Central memory CD8-positive, alpha-beta T cell (primary cell): Measurements from ENCODE around the gene ABCB8.
A peak's percentile ranks its signal among the peaks of the same experiment; 100 is the strongest.

ENCODE experiments used
- ATAC-seq: fragments of 150-1000 bp; cut with Tn5 transposase; replicated peaks from 2 replicates; pipeline ENCODE4 v1.10.0; 2022; ENCODE audit warnings: mild to moderate bottlenecking, moderate FRiP score, moderate number of reproducible peaks; ENCODE audit not compliant: poor library complexity, severe bottlenecking; ENCODE audit errors: extremely low read depth
- DNase-seq, 2 donors: peaks; one replicate each; pipeline ENCODE4 v3.0.0; 2021; ENCODE audit warnings: low spot score in 2 of 2
- H3K27ac Mint-ChIP-seq: one replicate; pipeline ENCODE4 v1.8.0; 2022; ENCODE audit warnings: low read depth, mild to moderate bottlenecking, moderate library complexity, mixed read lengths
- H3K27me3 Mint-ChIP-seq: one replicate; pipeline ENCODE4 v1.8.0; 2022; ENCODE audit warnings: mixed read lengths
- H3K36me3 Mint-ChIP-seq: one replicate; pipeline ENCODE4 v1.8.0; 2022; ENCODE audit warnings: mild to moderate bottlenecking, moderate library complexity, mixed read lengths; ENCODE audit not compliant: insufficient read depth
- H3K4me1 Mint-ChIP-seq: one replicate; pipeline ENCODE4 v1.8.0; 2022; ENCODE audit warnings: mixed read lengths
- H3K4me3 Mint-ChIP-seq: one replicate; pipeline ENCODE4 v1.8.0; 2022; ENCODE audit warnings: mild to moderate bottlenecking, moderate library complexity, mixed read lengths
- H3K9me3 Mint-ChIP-seq: one replicate; pipeline ENCODE4 v1.8.0; 2022; ENCODE audit warnings: mixed read lengths

ABCB8 gene

GRCh38 chr7:151048911-151049463, 20.7 kb downstream of the ABCB8 start:
- H3K27ac Mint-ChIP-seq = no peak overlapping the region
- no peak for ATAC-seq
- DNase-seq = no peak
- peaks cover 1% of the 10 kb centered on the region for H3K36me3 Mint-ChIP-seq
- peaks cover 5% of the 10 kb centered on the region for H3K4me1 Mint-ChIP-seq
- no peak overlapping the region for H3K4me3 Mint-ChIP-seq
- no peaks in the 10 kb centered on the region for H3K9me3 Mint-ChIP-seq
- H3K27me3 Mint-ChIP-seq = peaks cover 16% of the 10 kb centered on the region

- peak in 1 of 2 donors; percentile 30 for DNase-seq
- no peaks in the 10 kb centered on the region for H3K36me3 Mint-ChIP-seq
- no peak overlapping the region for H3K4me3 Mint-ChIP-seq
- H3K9me3 Mint-ChIP-seq = no peaks in the 10 kb centered on the region
- H3K27me3 Mint-ChIP-seq = peaks cover 16% of the 10 kb centered on the region
- ATAC-seq = peak; percentile 74
- H3K4me1 Mint-ChIP-seq = peaks cover 5% of the 10 kb centered on the region
- no peak overlapping the region for H3K27ac Mint-ChIP-seq
These were observed 22.9 kb downstream of the ABCB8 start for GRCh38 chr7:151051108-151051507.

- ATAC-seq = no peak
- Mint-ChIP-seq H3K27me3 (peaks cover 16% of the 10 kb centered on the region), H3K9me3 (no peaks in the 10 kb centered on the region), H3K36me3 (peaks cover 2% of the 10 kb centered on the region), H3K27ac (no peak overlapping the region), H3K4me1 (peaks cover 15% of the 10 kb centered on the region), H3K4me3 (no peak overlapping the region)
- DNase-seq = no peak
These were observed 24.8 kb downstream of the ABCB8 start for GRCh38 chr7:151053096-151053495.

GRCh38 chr7:151053751-151054150, 25.5 kb downstream of the ABCB8 start:
- H3K4me1 Mint-ChIP-seq = peaks cover 21% of the 10 kb centered on the region
- no peak overlapping the region for H3K4me3 Mint-ChIP-seq
- peaks cover 16% of the 10 kb centered on the region for H3K27me3 Mint-ChIP-seq
- H3K27ac Mint-ChIP-seq = no peak overlapping the region
- H3K9me3 Mint-ChIP-seq = no peaks in the 10 kb centered on the region
- peaks cover 6% of the 10 kb centered on the region for H3K36me3 Mint-ChIP-seq
- DNase-seq (no peak), ATAC-seq (no peak)

GRCh38 chr7:151056283-151056665, 28.0 kb downstream of the ABCB8 start:
- no peaks in the 10 kb centered on the region for H3K9me3 Mint-ChIP-seq
- no peak for DNase-seq
- peaks cover 14% of the 10 kb centered on the region for H3K36me3 Mint-ChIP-seq
- H3K4me1 Mint-ChIP-seq = peaks cover 31% of the 10 kb centered on the region
- peaks cover 16% of the 10 kb centered on the region for H3K27me3 Mint-ChIP-seq
- H3K27ac Mint-ChIP-seq = no peak overlapping the region
- no peak for ATAC-seq
- H3K4me3 Mint-ChIP-seq = peak overlapping the region; percentile 94

GRCh38 chr7:151056666-151057505, 28.6 kb downstream of the ABCB8 start:
- Mint-ChIP-seq H3K4me3 (peak overlapping the region; percentile 94), H3K36me3 (peaks cover 14% of the 10 kb centered on the region), H3K9me3 (no peaks in the 10 kb centered on the region), H3K4me1 (peaks cover 37% of the 10 kb centered on the region), H3K27me3 (peaks cover 13% of the 10 kb centered on the region), H3K27ac (no peak overlapping the region)
- ATAC-seq (no peak), DNase-seq (no peak)

- DNase-seq (no peak), ATAC-seq (peak; percentile 1)
- Mint-ChIP-seq H3K4me3 (peak within 1 kb of the TSS; percentile 94), H3K27me3 (peaks cover 6% of the 10 kb centered on the region), H3K4me1 (peaks cover 38% of the 10 kb centered on the region), H3K27ac (peak within 1 kb of the TSS; percentile 95), H3K36me3 (peaks cover 14% of the 10 kb centered on the region), H3K9me3 (no peaks in the 10 kb centered on the region)
These were observed 29.3 kb downstream of the ABCB8 start, which contains the start of gene CDK5 for GRCh38 chr7:151057506-151057988. CDK5 (minus strand) TSS chr7:151057897; CDS start chr7:151057848, 49 bp downstream.

GRCh38 chr7:151057989-151058780, 29.9 kb downstream of the ABCB8 start:
- Mint-ChIP-seq H3K4me1 (peaks cover 34% of the 10 kb centered on the region), H3K27ac (peak overlapping the region; percentile 95), H3K4me3 (peak overlapping the region; percentile 94), H3K36me3 (peaks cover 14% of the 10 kb centered on the region), H3K27me3 (peaks cover under 1% of the 10 kb centered on the region), H3K9me3 (no peaks in the 10 kb centered on the region)
- peak; percentile 91 to 94 for DNase-seq
- ATAC-seq = peak; percentile 93

- DNase-seq (no peak), ATAC-seq (no peak)
- peaks cover 16% of the 10 kb centered on the region for H3K36me3 Mint-ChIP-seq
- no peaks in the 10 kb centered on the region for H3K9me3 Mint-ChIP-seq
- H3K4me3 Mint-ChIP-seq = peak overlapping the region; percentile 94
- H3K4me1 Mint-ChIP-seq = peaks cover 34% of the 10 kb centered on the region
- H3K27me3 Mint-ChIP-seq = no peaks in the 10 kb centered on the region
- H3K27ac Mint-ChIP-seq = peak overlapping the region; percentile 95
These were observed 30.6 kb downstream of the ABCB8 start for GRCh38 chr7:151058781-151059366.

GRCh38 chr7:151059367-151060112, 31.3 kb downstream of the ABCB8 start, which contains the start of gene SLC4A2:
SLC4A2 (plus strand) TSS chr7:151059589; CDS start chr7:151061988, 2,399 bp downstream.
- no peak for ATAC-seq
- H3K4me1 Mint-ChIP-seq = peaks cover 34% of the 10 kb centered on the region
- peak; percentile 44 to 49 for DNase-seq
- H3K36me3 Mint-ChIP-seq = peaks cover 20% of the 10 kb centered on the region
- peak within 1 kb of the TSS; percentile 95 for H3K27ac Mint-ChIP-seq
- H3K4me3 Mint-ChIP-seq = peak within 1 kb of the TSS; percentile 94
- no peaks in the 10 kb centered on the region for H3K9me3 Mint-ChIP-seq
- H3K27me3 Mint-ChIP-seq = no peaks in the 10 kb centered on the region

- no peak for DNase-seq
- peaks cover 34% of the 10 kb centered on the region for H3K4me1 Mint-ChIP-seq
- peak overlapping the region; percentile 94 for H3K4me3 Mint-ChIP-seq
- H3K9me3 Mint-ChIP-seq = no peaks in the 10 kb centered on the region
- no peak for ATAC-seq
- H3K27me3 Mint-ChIP-seq = no peaks in the 10 kb centered on the region
- H3K36me3 Mint-ChIP-seq = peaks cover 20% of the 10 kb centered on the region
- H3K27ac Mint-ChIP-seq = peak overlapping the region; percentile 16
These were observed 31.8 kb downstream of the ABCB8 start for GRCh38 chr7:151060113-151060415.
